DOHH2 (cell line): ENCODE results near the gene RALGAPB.

ENCODE experiments used
- EZH2phosphoT487 ChIP-seq: fragments of 200-600 bp; sonication (generic); IDR thresholded peaks from 2 replicates; pipeline ENCODE4 v1.6.1; 2017; ENCODE audit warnings: borderline replicate concordance, mild to moderate bottlenecking, antibody characterized with exemption, low read length, moderate library complexity, mixed read lengths
- TF ChIP-seq, protein P1 (sequence below): fragments of 200-600 bp; sonication (generic); IDR thresholded peaks from one replicate; pipeline ENCODE4 v1.5.1; 2014; ENCODE audit warnings: antibody characterized with exemption, mild to moderate bottlenecking, low read depth, low read length; ENCODE audit not compliant: poor library complexity, severe bottlenecking

DNA sequence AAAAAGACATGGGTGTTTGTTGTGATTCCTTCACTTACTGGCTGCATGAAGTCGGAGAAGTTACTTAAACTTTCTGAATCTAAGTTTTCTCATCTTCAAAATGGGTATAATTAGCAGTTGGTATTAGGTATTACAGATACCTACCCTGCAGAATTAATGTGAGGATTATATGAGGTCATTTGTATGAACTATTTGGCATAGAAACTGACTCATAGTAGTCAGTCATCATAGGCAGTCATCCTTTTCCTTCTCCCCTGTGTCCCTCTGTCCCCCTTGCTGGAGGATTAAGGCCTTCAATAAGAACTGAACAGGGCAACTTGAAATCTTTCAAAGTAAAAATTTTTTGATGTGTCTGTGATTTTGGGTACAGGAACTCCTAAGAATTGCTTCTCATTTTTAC lies 26.3 kb downstream of the RALGAPB start:
- TF ChIP-seq, protein P1, sequence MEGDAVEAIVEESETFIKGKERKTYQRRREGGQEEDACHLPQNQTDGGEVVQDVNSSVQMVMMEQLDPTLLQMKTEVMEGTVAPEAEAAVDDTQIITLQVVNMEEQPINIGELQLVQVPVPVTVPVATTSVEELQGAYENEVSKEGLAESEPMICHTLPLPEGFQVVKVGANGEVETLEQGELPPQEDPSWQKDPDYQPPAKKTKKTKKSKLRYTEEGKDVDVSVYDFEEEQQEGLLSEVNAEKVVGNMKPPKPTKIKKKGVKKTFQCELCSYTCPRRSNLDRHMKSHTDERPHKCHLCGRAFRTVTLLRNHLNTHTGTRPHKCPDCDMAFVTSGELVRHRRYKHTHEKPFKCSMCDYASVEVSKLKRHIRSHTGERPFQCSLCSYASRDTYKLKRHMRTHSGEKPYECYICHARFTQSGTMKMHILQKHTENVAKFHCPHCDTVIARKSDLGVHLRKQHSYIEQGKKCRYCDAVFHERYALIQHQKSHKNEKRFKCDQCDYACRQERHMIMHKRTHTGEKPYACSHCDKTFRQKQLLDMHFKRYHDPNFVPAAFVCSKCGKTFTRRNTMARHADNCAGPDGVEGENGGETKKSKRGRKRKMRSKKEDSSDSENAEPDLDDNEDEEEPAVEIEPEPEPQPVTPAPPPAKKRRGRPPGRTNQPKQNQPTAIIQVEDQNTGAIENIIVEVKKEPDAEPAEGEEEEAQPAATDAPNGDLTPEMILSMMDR: no peak
- no peak for TF ChIP-seq EZH2phosphoT487
